ENCODE data around the gene ROR1. TPM values are rescaled to one million over a fixed set of nuclear protein-coding genes. Genes with fewer than 3 reads are reported as not detected.

Gene ROR1
- total and polyA plus RNA-seq, 10 of the 15 experiments (the other 5 are each of a cell fraction or from before 2014, with no cell fraction given): 0.02 to 0.08 (median 0.05) TPM; not detected in 6

- no peaks in the 10 kb centered on the region for H3K9me3 ChIP-seq (replicated peaks; ENCODE audit: control insufficient read depth, insufficient read depth, low read length)
- no TSS peak for BruUV-seq (replicated peaks)
- FAIRE-seq: no peak
- ChIA-PET POLR2A (no interaction called here), SMC1A (ENCODE audit: uncharacterized antibody, unreplicated experiment) (no interaction called here), CTCF (no interaction called here), RAD21 (ENCODE audit: unreplicated experiment) (no interaction called here)
- WGBS (ENCODE audit: insufficient coverage, insufficient replicate concordance, low lambda C conversion rate, missing lambda C conversion rate): 0% methylated on average over 2 of the region's 2 CpGs
- ATAC-seq: no peak
- H3K79me2 ChIP-seq (ENCODE audit: control insufficient read depth, insufficient read depth, low read length): no peaks in the 10 kb centered on the region
- TF ChIP-seq MYB (IDR thresholded peaks at IDR 0.05; ENCODE audit: borderline replicate concordance, low read depth, low read length) (no peak), KAT2A (conservative IDR thresholded peaks at IDR 0.05; ENCODE audit: control insufficient read depth, low read depth, low read length) (no peak), IKZF1 (conservative IDR thresholded peaks at IDR 0.05) (no peak), E2F4 (IDR thresholded peaks at IDR 0.05; ENCODE audit: low read depth, low read length) (no peak), ETV6 (conservative IDR thresholded peaks at IDR 0.05 in 1 of 2, IDR thresholded peaks at IDR 0.05 in 1 of 2; ENCODE audit: borderline replicate concordance in 1 of 2, low read depth in 1 of 2) (no peak), CBX3 (IDR thresholded peaks at IDR 0.05; ENCODE audit: borderline replicate concordance, low read depth) (no peak), ESRRA (IDR thresholded peaks at IDR 0.05; ENCODE audit: low read length) (no peak), HDAC6 (IDR thresholded peaks at IDR 0.05; ENCODE audit: unreplicated experiment) (no peak), WRNIP1 (IDR thresholded peaks at IDR 0.05; ENCODE audit: borderline replicate concordance, low read depth, low read length) (no peak), EGR1 (IDR thresholded peaks at IDR 0.05; ENCODE audit: borderline replicate concordance in 1 of 2, low read depth in 2 of 2, low read length in 2 of 2) (no peak), RELA (IDR thresholded peaks at IDR 0.05; ENCODE audit: borderline replicate concordance, partially characterized antibody) (no peak), HDAC2 (IDR thresholded peaks at IDR 0.05) (no peak), BCL11A (IDR thresholded peaks at IDR 0.05; ENCODE audit: low read depth, low read length) (no peak), BHLHE40 (IDR thresholded peaks at IDR 0.05; ENCODE audit: borderline replicate concordance in 1 of 2, low read depth in 2 of 2, low read length in 1 of 2) (no peak), RAD51 (IDR thresholded peaks at IDR 0.05) (no peak), RELB (IDR thresholded peaks at IDR 0.05; ENCODE audit: low read depth) (no peak), CHD1 (IDR thresholded peaks at IDR 0.05; ENCODE audit: low read depth, low read length) (no peak), MYC (IDR thresholded peaks at IDR 0.05; ENCODE audit: insufficient read depth, insufficient read length, insufficient replicate concordance, low read length, severe bottlenecking) (no peak), ATF7 (IDR thresholded peaks at IDR 0.05; ENCODE audit: low read depth) (no peak)
- H4K20me1 ChIP-seq (ENCODE audit: control insufficient read depth, insufficient read depth): no peaks in the 10 kb centered on the region
- H2AFZ ChIP-seq (ENCODE audit: control insufficient read depth, low read depth, low read length): no peak overlapping the region
- no peak overlapping the region for H3K27ac ChIP-seq (ENCODE audit: control insufficient read depth, insufficient read depth)
- H3K27me3 ChIP-seq (replicated peaks in 1 of 2; ENCODE audit: control insufficient read depth in 2 of 2, insufficient read depth in 2 of 2, low read length in 1 of 2): peaks cover 0 to 3% of the 10 kb centered on the region in 2 experiments; a peak in 2 of 4 replicates
- no peaks in the 10 kb centered on the region for H3K36me3 ChIP-seq (ENCODE audit: control insufficient read depth in 2 of 2, insufficient read depth in 2 of 2, low read length in 1 of 2)
- no peak overlapping the region for H3K4me3 ChIP-seq
- in situ Hi-C loops (cut with MboI) (no loop called here), intact Hi-C loops (cut with micrococcal nuclease; ENCODE audit: unreplicated experiment) (no loop called here)
- no peak for DNase-seq (ENCODE audit: low read depth, low spot score)
- no peaks in the 10 kb centered on the region for H3K4me1 ChIP-seq (ENCODE audit: control insufficient read depth, insufficient read depth, low read length)
- no peak overlapping the region for H3K9ac ChIP-seq (ENCODE audit: control insufficient read depth, insufficient read depth, low read length)
- H3K4me2 ChIP-seq (ENCODE audit: control insufficient read depth, insufficient read depth): no peak overlapping the region
These were observed 184.7 kb downstream of the ROR1 start for GRCh38 chr1:63958556-63958955.
